Transverse colon (tissue), 4 donors: Measurements from ENCODE around the gene DLL4. TPM values are rescaled to one million over a fixed set of nuclear protein-coding genes. Genes with fewer than 3 reads are reported as not detected.
A peak's percentile ranks its signal among the peaks of the same experiment; 100 is the strongest.

ENCODE experiments used
- DNase-seq: peaks from one replicate; pipeline ENCODE4 v3.0.0-alpha.2; 2019
- H3K27ac ChIP-seq, 4 donors: fragments of 200-600 bp; sonication (generic); 2 replicates each; pipeline ENCODE4 v1.5.1; 2016 to 2018; ENCODE audit warnings: inconsistent platforms in 4 of 4
- H3K27me3 ChIP-seq: fragments of 200-600 bp; sonication (generic); 2 replicates; pipeline ENCODE4 v1.5.1; 2017; ENCODE audit warnings: inconsistent platforms
- H3K36me3 ChIP-seq, 4 donors: fragments of 200-600 bp; sonication (generic); 2 replicates each; pipeline ENCODE4 v1.5.1; 2017 to 2019; ENCODE audit warnings: inconsistent platforms in 4 of 4
- H3K4me1 ChIP-seq, 4 donors: fragments of 200-600 bp; sonication (generic); 2 replicates each; pipeline ENCODE4 v1.5.1; 2017 to 2020; ENCODE audit warnings: inconsistent platforms in 4 of 4
- H3K4me3 ChIP-seq, 4 donors: fragments of 200-600 bp; sonication (generic); 1 replicate in 1 of 4; 2 replicates in 3 of 4; pipeline versions ENCODE4 v1.5.1 to v1.6.1; 2017 to 2019; ENCODE audit warnings: inconsistent platforms in 4 of 4
- H3K9me3 ChIP-seq, 2 donors: fragments of 200-600 bp; sonication (generic); 2 replicates each; pipeline ENCODE4 v1.5.1; 2017 to 2019; ENCODE audit warnings: inconsistent platforms in 2 of 2
- EP300 ChIP-seq: sonication (generic); formaldehyde crosslinking; IDR thresholded peaks from one replicate; pipeline ENCODE4 v1.6.1; 2017; ENCODE audit warnings: antibody characterized with exemption, low read depth
- POLR2A ChIP-seq: fragments of 450-650 bp; IDR thresholded peaks from one replicate; pipeline ENCODE4 v1.6.1; 2016; ENCODE audit warnings: antibody characterized with exemption, mild to moderate bottlenecking, moderate library complexity
- POLR2AphosphoS5 ChIP-seq, 3 donors: sonication (generic); formaldehyde crosslinking; IDR thresholded peaks; one replicate each; pipeline ENCODE4 v1.6.1; 2016; ENCODE audit warnings: antibody characterized with exemption in 3 of 3
- WGBS, 2 donors: methylation state at CpG; one replicate each; pipeline ENCODE4 v1.1.5; 2018; ENCODE audit warnings: low coverage in 1 of 2; 5-methylcytosine and 5-hydroxymethylcytosine counted together
- in situ Hi-C, 4 donors: fragments of 200-750 bp; cut with MboI; loops; one replicate each; pipeline versions ENCODE4 v1.15.0 to v1.15.1; 2017; ENCODE audit warnings: low sequenced_read_pairs in 3 of 4, low pct_ligation_motif_present in 1 of 4, low pct_unique_long_range_greater_than_20kb in 1 of 4
- intact Hi-C: fragments of 100-400 bp; cut with DNase I; formaldehyde crosslinking; loops from one replicate; pipeline ENCODE4 v1.15.1; 2023; ENCODE audit warnings: low total_unique reads
- total RNA-seq, 4 donors: library from RNA; depleted of rRNA; stranded (reverse); fragments of >200 nt; gene quantifications; one replicate each; pipeline ENCODE4 v1.1.0, GENCODE V29; 2016
- TF ChIP-seq, protein P1 (sequence below), 5 experiments: fragments of 200-600 bp in 3 of 5; fragments of 450-650 bp in 2 of 5; sonication (generic) in 3 of 5; IDR thresholded peaks; 1 replicate in 2 of 5; 2 replicates in 3 of 5; pipeline ENCODE4 v1.5.1; 2016 to 2017; ENCODE audit warnings: antibody characterized with exemption in 5 of 5, inconsistent platforms in 3 of 5, mild to moderate bottlenecking in 2 of 5, moderate library complexity in 1 of 5

Gene DLL4
- total RNA-seq, 4 donors from 2014 or later = 1.5 to 14.2 (median 10.2) TPM

DNA sequence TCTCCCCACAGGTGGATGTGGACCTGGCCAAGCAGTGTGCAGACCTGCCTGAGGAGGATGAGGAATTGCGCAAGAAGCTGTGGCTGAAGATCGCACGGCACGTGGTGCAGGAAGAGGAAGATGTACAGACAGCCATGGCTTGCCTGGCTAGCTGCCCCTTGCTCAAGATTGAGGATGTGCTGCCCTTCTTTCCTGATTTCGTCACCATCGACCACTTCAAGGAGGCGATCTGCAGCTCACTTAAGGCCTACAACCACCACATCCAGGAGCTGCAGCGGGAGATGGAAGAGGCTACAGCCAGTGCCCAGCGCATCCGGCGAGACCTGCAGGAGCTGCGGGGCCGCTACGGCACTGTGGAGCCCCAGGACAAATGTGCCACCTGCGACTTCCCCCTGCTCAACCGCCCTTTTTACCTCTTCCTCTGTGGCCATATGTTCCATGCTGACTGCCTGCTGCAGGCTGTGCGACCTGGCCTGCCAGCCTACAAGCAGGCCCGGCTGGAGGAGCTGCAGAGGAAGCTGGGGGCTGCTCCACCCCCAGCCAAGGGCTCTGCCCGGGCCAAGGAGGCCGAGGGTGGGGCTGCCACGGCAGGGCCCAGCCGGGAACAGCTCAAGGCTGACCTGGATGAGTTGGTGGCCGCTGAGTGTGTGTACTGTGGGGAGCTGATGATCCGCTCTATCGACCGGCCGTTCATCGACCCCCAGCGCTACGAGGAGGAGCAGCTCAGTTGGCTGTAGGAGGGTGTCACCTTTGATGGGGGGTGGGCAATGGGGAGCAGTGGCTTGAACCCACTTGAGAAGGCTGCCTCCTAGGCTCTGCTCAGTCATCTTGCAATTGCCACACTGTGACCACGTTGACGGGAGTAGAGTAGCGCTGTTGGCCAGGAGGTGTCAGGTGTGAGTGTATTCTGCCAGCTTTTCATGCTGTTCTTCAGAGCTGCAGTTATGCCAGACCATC, 26.3 kb upstream of the DLL4 start:
- intact Hi-C loops = loop anchor here (5.0 kb wide), 2 partner anchors 119 to 279 kb away; no protein-coding TSS in a partner anchor
- no peak for TF ChIP-seq EP300
- TF ChIP-seq, protein P1, sequence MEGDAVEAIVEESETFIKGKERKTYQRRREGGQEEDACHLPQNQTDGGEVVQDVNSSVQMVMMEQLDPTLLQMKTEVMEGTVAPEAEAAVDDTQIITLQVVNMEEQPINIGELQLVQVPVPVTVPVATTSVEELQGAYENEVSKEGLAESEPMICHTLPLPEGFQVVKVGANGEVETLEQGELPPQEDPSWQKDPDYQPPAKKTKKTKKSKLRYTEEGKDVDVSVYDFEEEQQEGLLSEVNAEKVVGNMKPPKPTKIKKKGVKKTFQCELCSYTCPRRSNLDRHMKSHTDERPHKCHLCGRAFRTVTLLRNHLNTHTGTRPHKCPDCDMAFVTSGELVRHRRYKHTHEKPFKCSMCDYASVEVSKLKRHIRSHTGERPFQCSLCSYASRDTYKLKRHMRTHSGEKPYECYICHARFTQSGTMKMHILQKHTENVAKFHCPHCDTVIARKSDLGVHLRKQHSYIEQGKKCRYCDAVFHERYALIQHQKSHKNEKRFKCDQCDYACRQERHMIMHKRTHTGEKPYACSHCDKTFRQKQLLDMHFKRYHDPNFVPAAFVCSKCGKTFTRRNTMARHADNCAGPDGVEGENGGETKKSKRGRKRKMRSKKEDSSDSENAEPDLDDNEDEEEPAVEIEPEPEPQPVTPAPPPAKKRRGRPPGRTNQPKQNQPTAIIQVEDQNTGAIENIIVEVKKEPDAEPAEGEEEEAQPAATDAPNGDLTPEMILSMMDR (IDR thresholded peaks at IDR 0.05) = no peak
- no peak for TF ChIP-seq POLR2AphosphoS5 (IDR thresholded peaks at IDR 0.05)
- no peak for TF ChIP-seq POLR2A
- Histone ChIP-seq H3K36me3 (peaks cover 0 to 23% (median 6%) of the 10 kb centered on the region in 4 donors), H3K27ac (no peak overlapping the region), H3K4me1 (peaks cover 19 to 40% (median 27%) of the 10 kb centered on the region in 4 donors), H3K27me3 (no peaks in the 10 kb centered on the region), H3K4me3 (no peak overlapping the region), H3K9me3 (no peaks in the 10 kb centered on the region)
- in situ Hi-C loops = loop anchor here (10.0 to 25.0 kb wide), 3 partner anchors 109 to 282 kb away; no protein-coding TSS in a partner anchor
- WGBS, 2 donors = 80% methylated on average over 33 of the region's 33 CpGs; no CpG with 5 or more reads in 1 of the 2 donors
- DNase-seq = no peak

DNA sequence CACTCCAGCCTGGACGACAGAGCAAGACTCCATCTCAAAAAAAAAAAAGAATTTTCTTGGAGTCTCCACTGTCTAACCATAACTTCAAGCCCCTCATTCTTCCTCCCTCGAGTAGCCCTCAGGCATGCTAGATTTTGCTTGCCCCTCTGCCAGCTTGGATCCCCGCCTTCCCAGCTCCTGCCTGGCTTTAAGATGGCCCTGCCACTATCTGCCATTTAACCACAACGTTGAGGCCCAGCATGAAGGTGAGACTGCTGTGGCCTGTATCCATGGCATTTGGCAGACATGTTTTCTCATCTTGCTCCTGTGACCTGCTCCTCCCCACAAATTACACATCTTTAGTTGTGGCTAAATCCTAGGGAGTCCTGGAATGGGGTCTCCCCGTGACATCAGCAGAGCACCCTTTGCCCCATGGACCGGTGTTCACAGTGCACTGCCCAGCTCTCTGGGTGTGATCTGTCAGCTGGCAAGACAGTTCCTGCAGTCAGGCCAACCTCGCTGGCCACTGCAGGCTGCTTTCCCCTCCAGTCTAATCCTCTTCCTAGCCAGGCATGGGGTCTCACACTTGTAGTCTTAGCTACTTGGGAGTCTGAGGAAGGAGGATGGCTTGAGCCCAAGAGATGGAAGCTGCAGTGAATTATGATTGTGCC, 24.5 kb upstream of the DLL4 start:
- 61 to 80% methylated on average over 1 to 7 of the region's 7 CpGs for WGBS, 2 donors
- no peak for TF ChIP-seq POLR2AphosphoS5 (IDR thresholded peaks at IDR 0.05)
- TF ChIP-seq, protein P1 (IDR thresholded peaks at IDR 0.05) = no peak
- no peak for TF ChIP-seq EP300
- TF ChIP-seq POLR2A = no peak
- H3K27me3 ChIP-seq = no peaks in the 10 kb centered on the region
- H3K4me1 ChIP-seq = peaks cover 24 to 54% (median 33%) of the 10 kb centered on the region in 4 donors
- intact Hi-C loops (loop anchor here (5.0 kb wide), 2 partner anchors 118 to 278 kb away; no protein-coding TSS in a partner anchor), in situ Hi-C loops (loop anchor here (10.0 to 25.0 kb wide), 3 partner anchors 108 to 280 kb away; no protein-coding TSS in a partner anchor)
- peak overlapping the region; percentile 33 to 96 (median 49) for H3K27ac ChIP-seq
- DNase-seq = no peak
- no peak overlapping the region for H3K4me3 ChIP-seq
- H3K36me3 ChIP-seq = peaks cover 0 to 11% (median 5%) of the 10 kb centered on the region in 4 donors
- H3K9me3 ChIP-seq = no peaks in the 10 kb centered on the region

DNA sequence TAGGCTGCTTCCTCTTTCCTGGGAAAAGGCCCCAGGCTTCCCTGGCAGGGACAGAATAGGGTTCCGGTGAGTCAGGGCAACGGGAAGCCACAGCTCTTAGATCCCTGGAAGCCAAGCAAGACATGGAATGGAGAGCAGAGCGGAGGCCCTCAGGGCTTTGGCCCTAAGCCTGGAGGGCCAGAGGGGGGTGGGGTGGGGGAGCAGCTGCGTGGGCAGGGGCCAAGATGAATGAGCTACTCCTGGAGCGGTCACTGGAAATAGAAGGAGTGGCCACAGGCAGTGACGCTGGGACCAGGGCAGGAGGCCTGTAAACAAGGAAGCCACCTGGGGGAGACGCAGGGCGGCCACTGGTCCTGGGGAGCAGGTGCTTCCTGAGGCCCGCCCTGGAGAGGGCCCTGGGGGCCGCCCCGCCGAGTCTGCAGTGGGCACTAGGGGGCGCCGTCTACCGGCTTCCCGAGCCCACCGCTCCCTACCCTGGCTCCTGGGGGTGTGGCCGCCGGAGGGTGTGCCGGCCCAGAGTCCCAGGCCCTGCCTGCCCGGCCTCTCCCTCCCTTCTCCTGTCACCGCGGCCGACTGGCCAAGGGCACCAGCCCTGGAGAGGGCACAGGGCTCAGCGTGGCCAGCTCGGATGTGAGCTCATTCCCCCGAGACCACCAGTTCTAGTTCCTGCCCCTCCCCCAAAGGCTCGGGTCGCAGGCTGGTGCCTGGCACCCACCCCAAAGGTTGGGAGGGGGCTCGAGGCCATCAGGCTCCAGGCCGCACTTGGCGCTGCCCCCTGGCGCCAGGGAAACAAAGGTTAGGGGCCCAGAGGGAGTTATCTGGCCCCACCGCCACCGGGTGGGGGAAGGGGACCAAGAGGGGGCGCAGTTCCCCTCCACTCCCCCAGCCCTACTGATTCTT, 22.8 kb upstream of the DLL4 start:
- Histone ChIP-seq H3K4me1 (peaks cover 24 to 57% (median 34%) of the 10 kb centered on the region in 4 donors), H3K36me3 (peaks cover 0 to 6% (median 0%) of the 10 kb centered on the region in 4 donors), H3K27ac (peak overlapping the region; percentile 89 to 97 (median 94)), H3K4me3 (peak overlapping the region; percentile 12 to 52 (median 34)), H3K9me3 (no peaks in the 10 kb centered on the region), H3K27me3 (no peaks in the 10 kb centered on the region)
- WGBS, 2 donors = 5% methylated on average over 24 of the region's 36 CpGs; no CpG with 5 or more reads in 1 of the 2 donors
- in situ Hi-C loops (loop anchor here (10.0 to 25.0 kb wide), 3 partner anchors 106 to 278 kb away; no protein-coding TSS in a partner anchor), intact Hi-C loops (no loop called here)
- TF ChIP-seq POLR2AphosphoS5 (IDR thresholded peaks at IDR 0.05) (peak; percentile 28 to 80 (median 65)), POLR2A (peak; percentile 83), EP300 (no peak)
- TF ChIP-seq, protein P1 (IDR thresholded peaks at IDR 0.05) = peak; percentile 87 to 97 (median 89)
- peak; percentile 96 for DNase-seq
